DMS114 treated with DMSO at 0.1 percent for 48 hours (cell line): ENCODE results near the gene SLC1A2.

Experiments
- DNase-seq: peaks from one replicate; lab custom pipeline; 2025; ENCODE audit not compliant: unreplicated experiment; lab: John Stamatoyannopoulos, UW

SLC1A2 gene

GRCh38 chr11:35419184-35419829, at the start of gene SLC1A2:
Gene SLC1A2, minus strand, starts transcription at chr11:35419558. Its CDS starts 592 bp downstream, at chr11:35418966.
- DNase-seq, result peak; percentile 49

GRCh38 chr11:35466058-35466457, 46.7 kb upstream of the SLC1A2 start:
- no peak for DNase-seq

- no peak for DNase-seq
Observed at GRCh38 chr11:35464308-35464707, 45.0 kb upstream of the SLC1A2 start.

- no peak for DNase-seq
Observed at GRCh38 chr11:35463331-35463751, 44.0 kb upstream of the SLC1A2 start.

GRCh38 chr11:35461917-35462538, 42.7 kb upstream of the SLC1A2 start:
- no peak for DNase-seq

- no peak for DNase-seq
Observed at GRCh38 chr11:35459489-35459888, 40.1 kb upstream of the SLC1A2 start.

GRCh38 chr11:35458846-35459245, 39.5 kb upstream of the SLC1A2 start:
- no peak for DNase-seq

GRCh38 chr11:35454362-35454761, 35.0 kb upstream of the SLC1A2 start:
- no peak for DNase-seq

GRCh38 chr11:35436581-35437250, 17.4 kb upstream of the SLC1A2 start:
- no peak for DNase-seq

- DNase-seq, result no peak
Observed at GRCh38 chr11:35433588-35433987, 14.2 kb upstream of the SLC1A2 start.

GRCh38 chr11:35432464-35432863, 13.1 kb upstream of the SLC1A2 start:
- DNase-seq, result no peak

- no peak for DNase-seq
Observed at GRCh38 chr11:35427071-35427470, 7.7 kb upstream of the SLC1A2 start.

GRCh38 chr11:35426351-35426750, 7.0 kb upstream of the SLC1A2 start:
- DNase-seq, result no peak

GRCh38 chr11:35425603-35426212, 6.3 kb upstream of the SLC1A2 start:
- no peak for DNase-seq

- DNase-seq, result no peak
Observed at GRCh38 chr11:35424157-35424940, 5.0 kb upstream of the SLC1A2 start.

GRCh38 chr11:35420371-35420770, 1.0 kb upstream of the SLC1A2 start:
- no peak for DNase-seq

GRCh38 chr11:35419830-35420333, 524 bp upstream of the SLC1A2 start:
- DNase-seq, result no peak

GRCh38 chr11:35418282-35419183, 825 bp downstream of the SLC1A2 start:
- DNase-seq, result peak; percentile 22

GRCh38 chr11:35415487-35415886, 3.9 kb downstream of the SLC1A2 start:
- no peak for DNase-seq

- no peak for DNase-seq
Observed at GRCh38 chr11:35414776-35415175, 4.6 kb downstream of the SLC1A2 start.
